ENCODE results near the gene HMGXB4. TPM values are rescaled to one million over a fixed set of nuclear protein-coding genes. Genes with fewer than 3 reads are reported as not detected.
A peak's percentile ranks its signal among the peaks of the same experiment; 100 is the strongest.

The HMGXB4 gene
- total RNA-seq, 4 donors from 2014 or later: 10.8 to 19.0 (median 16.1) TPM

DNA sequence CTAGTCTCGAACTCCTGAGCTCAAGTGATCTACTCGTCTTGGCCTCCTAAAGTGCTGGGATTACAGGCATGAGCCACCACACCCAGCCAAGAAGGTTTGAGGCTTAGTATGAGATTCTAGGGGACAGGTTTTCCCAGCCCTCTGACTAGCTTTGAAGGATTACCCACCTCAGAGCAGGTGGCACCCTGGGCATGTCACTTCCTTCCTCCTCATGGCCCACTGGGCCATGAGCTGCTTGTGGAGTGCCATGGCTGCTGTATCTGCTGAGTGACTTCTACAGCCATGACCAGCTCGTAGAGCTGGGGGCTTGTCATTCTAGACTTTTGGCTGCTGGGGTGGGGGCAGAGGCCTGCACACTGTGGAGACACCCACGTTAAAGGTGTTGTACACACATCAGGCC lies 67.5 kb downstream of the HMGXB4 start:
- TF ChIP-seq POLR2AphosphoS5 (IDR thresholded peaks at IDR 0.05): no peak
- no peak for TF ChIP-seq POLR2A (IDR thresholded peaks at IDR 0.05)
- TF ChIP-seq, protein P1, sequence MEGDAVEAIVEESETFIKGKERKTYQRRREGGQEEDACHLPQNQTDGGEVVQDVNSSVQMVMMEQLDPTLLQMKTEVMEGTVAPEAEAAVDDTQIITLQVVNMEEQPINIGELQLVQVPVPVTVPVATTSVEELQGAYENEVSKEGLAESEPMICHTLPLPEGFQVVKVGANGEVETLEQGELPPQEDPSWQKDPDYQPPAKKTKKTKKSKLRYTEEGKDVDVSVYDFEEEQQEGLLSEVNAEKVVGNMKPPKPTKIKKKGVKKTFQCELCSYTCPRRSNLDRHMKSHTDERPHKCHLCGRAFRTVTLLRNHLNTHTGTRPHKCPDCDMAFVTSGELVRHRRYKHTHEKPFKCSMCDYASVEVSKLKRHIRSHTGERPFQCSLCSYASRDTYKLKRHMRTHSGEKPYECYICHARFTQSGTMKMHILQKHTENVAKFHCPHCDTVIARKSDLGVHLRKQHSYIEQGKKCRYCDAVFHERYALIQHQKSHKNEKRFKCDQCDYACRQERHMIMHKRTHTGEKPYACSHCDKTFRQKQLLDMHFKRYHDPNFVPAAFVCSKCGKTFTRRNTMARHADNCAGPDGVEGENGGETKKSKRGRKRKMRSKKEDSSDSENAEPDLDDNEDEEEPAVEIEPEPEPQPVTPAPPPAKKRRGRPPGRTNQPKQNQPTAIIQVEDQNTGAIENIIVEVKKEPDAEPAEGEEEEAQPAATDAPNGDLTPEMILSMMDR (IDR thresholded peaks at IDR 0.05): no peak
- TF ChIP-seq EP300 (IDR thresholded peaks at IDR 0.05): no peak
- Histone ChIP-seq H3K36me3 (peaks cover 0 to 100% of the 10 kb centered on the region in 2 donors), H3K9me3 (no peaks in the 10 kb centered on the region), H3K4me3 (no peak overlapping the region), H3K27me3 (no peaks in the 10 kb centered on the region), H3K4me1 (no peaks in the 10 kb centered on the region), H3K27ac (no peak overlapping the region)
- no peak for ATAC-seq
- WGBS, 2 donors (ENCODE audit: low coverage in 1 of 2): 75 to 90% methylated on average over 2 to 3 of the region's 4 CpGs

DNA sequence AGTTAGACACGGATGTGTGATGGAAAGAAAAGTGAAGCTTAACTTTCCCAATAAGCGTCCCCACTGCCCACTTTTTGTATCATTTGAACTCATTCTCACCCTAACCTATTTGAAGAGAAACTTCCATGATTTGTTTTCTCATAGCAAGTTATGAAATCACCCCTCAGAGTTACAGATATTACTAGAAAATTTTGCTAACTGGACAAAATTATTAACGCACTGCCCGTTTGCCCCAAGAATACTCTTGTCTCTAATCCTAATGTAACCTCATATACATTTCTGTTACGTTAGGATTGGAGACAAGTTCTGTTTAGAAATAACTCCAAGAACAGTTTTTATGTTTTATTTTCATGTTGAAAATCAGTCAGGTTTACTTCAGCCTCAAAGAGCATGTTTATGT lies 67.9 kb downstream of the HMGXB4 start:
- no peaks in the 10 kb centered on the region for H3K9me3 ChIP-seq
- 80 to 90% methylated on average over 5 of the region's 5 CpGs for WGBS, 2 donors (ENCODE audit: low coverage in 1 of 2)
- no peak overlapping the region for H3K4me3 ChIP-seq
- H3K27ac ChIP-seq: no peak overlapping the region
- peaks cover 0 to 100% of the 10 kb centered on the region in 2 donors for H3K36me3 ChIP-seq
- ATAC-seq: no peak
- H3K27me3 ChIP-seq: no peaks in the 10 kb centered on the region
- H3K4me1 ChIP-seq: peaks cover 0 to under 1% (median 0%) of the 10 kb centered on the region in 3 donors
- TF ChIP-seq EP300 (IDR thresholded peaks at IDR 0.05) (no peak), POLR2A (IDR thresholded peaks at IDR 0.05) (no peak), POLR2AphosphoS5 (IDR thresholded peaks at IDR 0.05) (no peak)
- TF ChIP-seq, protein P1 (IDR thresholded peaks at IDR 0.05): no peak

DNA sequence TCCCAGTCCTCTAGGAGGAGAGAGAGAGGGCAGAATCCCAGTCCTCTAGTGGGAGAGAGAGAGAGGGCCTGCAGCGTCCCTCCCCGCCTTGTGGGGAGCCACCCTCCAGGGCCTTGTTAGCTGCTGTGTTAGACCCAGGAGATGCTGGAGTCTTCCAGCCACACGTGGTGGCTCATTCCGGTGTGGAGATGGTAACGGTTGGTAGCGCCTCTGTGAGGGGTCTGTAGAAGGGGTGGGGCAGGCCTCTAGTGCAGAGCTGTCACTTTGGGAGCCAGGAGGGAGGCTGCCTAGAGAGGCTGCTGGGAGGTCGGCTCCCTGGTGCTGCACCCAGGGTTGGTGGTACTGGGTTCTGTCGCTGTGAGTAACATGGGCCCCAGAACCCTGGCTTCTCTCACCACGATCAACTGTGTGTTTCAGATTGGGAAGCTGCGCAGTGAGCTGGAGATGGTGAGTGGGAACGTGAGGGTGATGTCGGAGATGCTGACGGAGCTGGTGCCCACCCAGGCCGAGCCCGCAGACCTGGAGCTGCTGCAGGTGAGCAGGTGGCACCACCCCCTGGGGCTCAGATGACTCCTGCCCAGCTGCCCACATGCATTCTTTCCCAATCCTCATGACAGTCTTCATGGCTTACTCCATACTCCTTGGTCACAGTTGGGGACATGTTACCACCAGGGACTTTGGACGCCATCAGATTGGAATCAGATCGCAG lies 69.7 kb downstream of the HMGXB4 start:
- H3K4me3 ChIP-seq: no peak overlapping the region
- peaks cover 0 to 6% (median 0%) of the 10 kb centered on the region in 3 donors for H3K4me1 ChIP-seq
- H3K36me3 ChIP-seq: peaks cover 0 to 100% of the 10 kb centered on the region in 2 donors
- 92% methylated on average over 2 of the region's 17 CpGs; no CpG with 5 or more reads in 1 of the 2 donors for WGBS, 2 donors (ENCODE audit: low coverage in 1 of 2)
- no peak for TF ChIP-seq POLR2A (IDR thresholded peaks at IDR 0.05)
- no peak for TF ChIP-seq POLR2AphosphoS5 (IDR thresholded peaks at IDR 0.05)
- TF ChIP-seq EP300 (IDR thresholded peaks at IDR 0.05): no peak
- TF ChIP-seq, protein P1 (IDR thresholded peaks at IDR 0.05): no peak
- H3K27me3 ChIP-seq: no peaks in the 10 kb centered on the region
- H3K27ac ChIP-seq: no peak overlapping the region
- no peaks in the 10 kb centered on the region for H3K9me3 ChIP-seq
- no peak for ATAC-seq

DNA sequence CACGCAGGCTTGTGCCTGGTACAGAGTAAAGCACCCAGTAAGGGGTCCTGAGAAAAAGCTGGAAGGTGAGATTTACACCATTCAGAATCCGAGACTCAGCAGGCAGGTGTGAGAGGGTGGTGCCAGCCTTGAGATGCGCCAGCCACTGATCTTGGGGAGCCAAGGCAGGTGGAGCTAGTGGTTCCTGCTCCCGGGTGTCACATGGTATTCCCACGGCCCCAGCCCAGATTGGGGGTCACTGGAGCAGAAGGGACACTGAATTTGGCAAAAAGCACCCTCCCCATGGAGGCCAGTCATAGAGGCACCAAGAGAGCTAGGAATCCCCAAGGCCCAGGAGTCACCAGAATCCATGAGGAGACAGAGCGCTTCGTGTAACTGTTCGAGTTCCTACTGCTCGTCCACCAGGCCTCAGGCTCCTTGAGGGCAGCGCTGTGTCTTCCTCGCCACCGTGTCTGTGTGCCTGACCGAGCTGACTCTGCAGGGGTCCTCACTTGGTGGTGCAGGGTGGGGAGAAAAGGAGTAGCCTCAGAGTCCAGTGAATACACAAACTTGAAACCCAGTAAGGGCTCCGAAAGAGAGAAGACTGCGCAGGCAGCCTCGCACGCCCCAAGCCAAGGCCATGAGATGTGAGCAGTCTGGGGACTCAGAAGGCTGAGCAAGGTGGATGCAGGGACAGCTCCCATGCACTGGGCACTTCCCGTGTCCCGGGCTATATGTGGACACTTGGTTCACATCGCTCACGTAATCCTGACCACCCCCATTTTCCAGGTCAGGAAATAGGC lies 70.6 kb downstream of the HMGXB4 start:
- TF ChIP-seq POLR2A (IDR thresholded peaks at IDR 0.05) (no peak), POLR2AphosphoS5 (IDR thresholded peaks at IDR 0.05) (no peak), EP300 (IDR thresholded peaks at IDR 0.05) (no peak)
- TF ChIP-seq, protein P1 (IDR thresholded peaks at IDR 0.05): no peak
- Histone ChIP-seq H3K9me3 (no peaks in the 10 kb centered on the region), H3K36me3 (peaks cover 0 to 100% of the 10 kb centered on the region in 2 donors), H3K27me3 (no peaks in the 10 kb centered on the region), H3K4me3 (no peak overlapping the region), H3K27ac (no peak overlapping the region), H3K4me1 (peaks cover 0 to 6% (median 0%) of the 10 kb centered on the region in 3 donors)
- WGBS, 2 donors (ENCODE audit: low coverage in 1 of 2): 88 to 89% methylated on average over 4 to 11 of the region's 21 CpGs
- peak; percentile 7 for ATAC-seq

All from gastroesophageal sphincter (tissue), 4 donors.